Fibroblast of lung (primary cell): Measurements from ENCODE around the gene RAB6A.

Experiments used
- EZH2 ChIP-seq: IDR thresholded peaks from 2 replicates; pipeline ENCODE4 v1.5.1; 2012; ENCODE audit warnings: low read length, control low read depth, mild to moderate bottlenecking; ENCODE audit errors: missing control alignments
- TF ChIP-seq, protein P1 (sequence below), 2 donors: IDR thresholded peaks in 1 of 2; conservative IDR thresholded peaks in 1 of 2; 1 replicate in 1 of 2; 2 replicates in 1 of 2; pipeline ENCODE4 v1.5.1; 2011 to 2012; ENCODE audit warnings: low read length in 2 of 2, control low read depth in 1 of 2, inconsistent platforms in 1 of 2, low read depth in 1 of 2, mild to moderate bottlenecking in 1 of 2

GRCh38 chr11:73640592-73640991 is 120.3 kb downstream of the RAB6A start:
- TF ChIP-seq, protein P1, sequence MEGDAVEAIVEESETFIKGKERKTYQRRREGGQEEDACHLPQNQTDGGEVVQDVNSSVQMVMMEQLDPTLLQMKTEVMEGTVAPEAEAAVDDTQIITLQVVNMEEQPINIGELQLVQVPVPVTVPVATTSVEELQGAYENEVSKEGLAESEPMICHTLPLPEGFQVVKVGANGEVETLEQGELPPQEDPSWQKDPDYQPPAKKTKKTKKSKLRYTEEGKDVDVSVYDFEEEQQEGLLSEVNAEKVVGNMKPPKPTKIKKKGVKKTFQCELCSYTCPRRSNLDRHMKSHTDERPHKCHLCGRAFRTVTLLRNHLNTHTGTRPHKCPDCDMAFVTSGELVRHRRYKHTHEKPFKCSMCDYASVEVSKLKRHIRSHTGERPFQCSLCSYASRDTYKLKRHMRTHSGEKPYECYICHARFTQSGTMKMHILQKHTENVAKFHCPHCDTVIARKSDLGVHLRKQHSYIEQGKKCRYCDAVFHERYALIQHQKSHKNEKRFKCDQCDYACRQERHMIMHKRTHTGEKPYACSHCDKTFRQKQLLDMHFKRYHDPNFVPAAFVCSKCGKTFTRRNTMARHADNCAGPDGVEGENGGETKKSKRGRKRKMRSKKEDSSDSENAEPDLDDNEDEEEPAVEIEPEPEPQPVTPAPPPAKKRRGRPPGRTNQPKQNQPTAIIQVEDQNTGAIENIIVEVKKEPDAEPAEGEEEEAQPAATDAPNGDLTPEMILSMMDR (conservative IDR thresholded peaks at IDR 0.05 in 1 of 2, IDR thresholded peaks at IDR 0.05 in 1 of 2; ENCODE audit: low read depth in 1 of 2, low read length in 2 of 2) = no peak
- no peak for TF ChIP-seq EZH2
